Ovary (tissue), 9 donors: ENCODE results near the gene INTS11. TPM values are rescaled to one million over a fixed set of nuclear protein-coding genes. Genes with fewer than 3 reads are reported as not detected.

Experiments
- DNase-seq, 5 donors: peaks; one replicate each; pipeline ENCODE4 v3.0.0-alpha.2; 2019 to 2020
- H3K27ac ChIP-seq, 2 donors: fragments of 200-600 bp; one replicate each; pipeline versions ENCODE4 v1.5.1 to v1.8.0; 2019 to 2022
- H3K27me3 ChIP-seq: fragments of 200-600 bp; one replicate; pipeline ENCODE4 v1.8.0; 2022
- H3K36me3 ChIP-seq: fragments of 200-600 bp; sonication (generic); one replicate; pipeline ENCODE4 v1.5.1; 2019
- H3K4me1 ChIP-seq: one replicate; pipeline ENCODE4 v1.8.1; 2013; ENCODE audit warnings: mild to moderate bottlenecking, moderate library complexity; ENCODE audit not compliant: insufficient read depth
- H3K4me3 ChIP-seq: fragments of 200-600 bp; sonication (generic); one replicate; pipeline ENCODE4 v1.5.1; 2017
- H3K9me3 ChIP-seq, 2 donors: fragments of 200-600 bp in 1 of 2; sonication (generic) in 1 of 2; one replicate each; pipeline versions ENCODE4 v1.5.1 to v1.8.1; 2013 to 2019; ENCODE audit warnings: mild to moderate bottlenecking in 1 of 2, moderate library complexity in 1 of 2
- EP300 ChIP-seq: sonication (generic); formaldehyde crosslinking; IDR thresholded peaks from one replicate; pipeline ENCODE4 v1.6.1; 2017; ENCODE audit warnings: antibody characterized with exemption
- POLR2A ChIP-seq: fragments of 450-650 bp; IDR thresholded peaks from one replicate; pipeline ENCODE4 v1.6.1; 2017; ENCODE audit warnings: antibody characterized with exemption, mild to moderate bottlenecking, moderate library complexity
- WGBS, 3 donors: extraction: QIAGEN DNeasy Blood & Tissue Kit in 1 of 3; methylation state at CpG; one replicate each; pipeline versions ENCODE4 v1.1.5 to v1.1.7; 2013 to 2017; 5-methylcytosine and 5-hydroxymethylcytosine counted together
- intact Hi-C, 4 donors: fragments of 100-400 bp; cut with DNase I; formaldehyde crosslinking; loops; one replicate each; pipeline versions ENCODE4 v1.11.0 to v1.15.1; 2022 to 2023
- polyA plus RNA-seq, 2 donors: library from polyadenylated mRNA; stranded (reverse); fragments of 200-250 nt in 1 of 2; fragments of 350-450 nt in 1 of 2; fragmentation: Illumina TruSeq in 1 of 2; extraction: RNeasy Lipid Tissue Mini Kit (QIAGEN cat#74804) in 1 of 2; gene quantifications; one replicate each; pipeline ENCODE4 v1.2.3, GENCODE V29; 2013 to 2014
- total RNA-seq, 7 donors: library from RNA; depleted of rRNA in 2 of 7; stranded (reverse); fragments of >200 nt in 2 of 7; fragmentation: NEBNext Ultra II Directional in 3 of 7; extraction: Animal tissue kit (Norgen Biotek cat#: 25700) in 3 of 7; gene quantifications; one replicate each; pipeline versions ENCODE4 v1.1.0 to v1.2.4, GENCODE V29; 2016 to 2023
- TF ChIP-seq, protein P1 (sequence below), 3 donors: fragments of 450-650 bp in 2 of 3; fragments of 200-600 bp in 1 of 3; IDR thresholded peaks; one replicate each; pipeline versions ENCODE4 v1.5.1 to v1.8.0; 2016 to 2022; ENCODE audit warnings: antibody characterized with exemption in 3 of 3, mild to moderate bottlenecking in 1 of 3
- donor health status: DM: no; HTN: no; CAD: no; lungs with moderate emphysema.
- donor health status: DM: no; HTN: no; CAD: no.
- donor health status: Bipolar disorder and iron deficiency.
- donor health status: DM: yes; HTN: yes; CAD: no.
- donor health status: DM: no; HTN: no; CAD: no.
- donor health status: DM: yes; HTN: yes; CAD: no.

INTS11 gene
- total and polyA plus RNA-seq, 9 donors, result 72.6 to 135 (median 109) TPM

DNA sequence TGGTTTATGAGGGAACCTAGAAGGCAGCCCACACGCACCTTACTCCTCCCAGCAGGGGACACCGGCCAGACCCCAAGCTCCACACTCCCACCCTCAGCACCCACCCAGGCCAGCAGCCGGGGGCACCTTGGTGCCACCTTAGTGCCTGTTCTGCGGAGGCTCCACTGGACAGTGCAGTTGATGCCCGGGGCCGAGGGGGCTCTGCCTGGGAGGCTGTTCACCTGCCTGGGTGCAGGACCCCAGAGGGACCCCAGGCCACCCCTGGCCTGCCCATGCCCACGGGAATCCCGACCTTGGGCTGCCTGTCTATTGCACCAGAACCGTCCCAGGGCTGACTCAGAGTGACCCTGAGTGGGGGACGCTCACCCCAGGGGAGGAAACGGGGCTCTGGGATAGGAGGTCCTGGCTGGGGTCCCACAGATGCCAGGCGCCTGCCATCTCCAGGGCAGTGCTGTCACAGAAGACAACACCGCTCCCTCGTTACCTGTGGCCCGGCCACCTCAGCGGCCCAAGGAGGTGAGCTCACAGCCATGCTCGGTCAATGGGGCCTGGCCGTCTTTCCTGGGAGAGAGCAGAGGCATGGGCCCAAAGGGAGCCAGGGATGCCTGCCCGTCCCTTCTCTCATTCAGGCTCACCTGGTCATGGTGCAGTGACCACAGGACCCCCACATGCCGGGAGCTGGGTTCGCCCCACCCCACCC, 43.5 kb downstream of the INTS11 start:
- intact Hi-C loops, result no loop called here
- Histone ChIP-seq H3K27ac (no peak overlapping the region), H3K4me3 (no peak overlapping the region), H3K9me3 (no peaks in the 10 kb centered on the region), H3K27me3 (no peaks in the 10 kb centered on the region), H3K36me3 (no peaks in the 10 kb centered on the region), H3K4me1 (no peaks in the 10 kb centered on the region)
- DNase-seq, result no peak
- WGBS, 3 donors, result 80 to 89% (median 82%) methylated on average over 18 to 21 of the region's 21 CpGs
- TF ChIP-seq, protein P1, sequence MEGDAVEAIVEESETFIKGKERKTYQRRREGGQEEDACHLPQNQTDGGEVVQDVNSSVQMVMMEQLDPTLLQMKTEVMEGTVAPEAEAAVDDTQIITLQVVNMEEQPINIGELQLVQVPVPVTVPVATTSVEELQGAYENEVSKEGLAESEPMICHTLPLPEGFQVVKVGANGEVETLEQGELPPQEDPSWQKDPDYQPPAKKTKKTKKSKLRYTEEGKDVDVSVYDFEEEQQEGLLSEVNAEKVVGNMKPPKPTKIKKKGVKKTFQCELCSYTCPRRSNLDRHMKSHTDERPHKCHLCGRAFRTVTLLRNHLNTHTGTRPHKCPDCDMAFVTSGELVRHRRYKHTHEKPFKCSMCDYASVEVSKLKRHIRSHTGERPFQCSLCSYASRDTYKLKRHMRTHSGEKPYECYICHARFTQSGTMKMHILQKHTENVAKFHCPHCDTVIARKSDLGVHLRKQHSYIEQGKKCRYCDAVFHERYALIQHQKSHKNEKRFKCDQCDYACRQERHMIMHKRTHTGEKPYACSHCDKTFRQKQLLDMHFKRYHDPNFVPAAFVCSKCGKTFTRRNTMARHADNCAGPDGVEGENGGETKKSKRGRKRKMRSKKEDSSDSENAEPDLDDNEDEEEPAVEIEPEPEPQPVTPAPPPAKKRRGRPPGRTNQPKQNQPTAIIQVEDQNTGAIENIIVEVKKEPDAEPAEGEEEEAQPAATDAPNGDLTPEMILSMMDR (IDR thresholded peaks at IDR 0.05), result no peak
- TF ChIP-seq EP300, result no peak
- no peak for TF ChIP-seq POLR2A

DNA sequence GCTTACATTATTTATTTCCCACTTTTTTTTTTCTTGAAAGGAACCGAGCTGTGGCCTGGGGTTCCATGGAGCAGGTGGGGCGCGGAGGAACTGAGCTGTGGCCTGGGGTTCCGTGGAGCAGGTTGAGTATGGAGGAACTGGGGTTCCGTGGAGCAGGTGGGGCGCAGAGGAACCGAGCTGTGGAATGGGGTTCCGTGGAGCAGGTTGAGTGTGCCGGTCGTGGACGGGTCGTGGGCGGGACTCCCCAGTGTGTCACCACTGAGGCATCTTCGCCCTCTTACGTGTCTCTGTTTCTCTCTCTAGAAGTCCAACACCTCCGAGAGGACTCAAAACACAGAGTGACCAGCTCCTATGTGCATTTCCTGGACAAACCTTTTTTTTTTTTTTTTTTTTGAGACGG, 45.4 kb downstream of the INTS11 start:
- H3K9me3 ChIP-seq, result no peaks in the 10 kb centered on the region
- H3K4me3 ChIP-seq, result no peak overlapping the region
- 91 to 93% (median 92%) methylated on average over 16 to 17 of the region's 17 CpGs for WGBS, 3 donors
- DNase-seq, result no peak
- H3K27me3 ChIP-seq, result no peaks in the 10 kb centered on the region
- peaks cover 7% of the 10 kb centered on the region for H3K4me1 ChIP-seq
- intact Hi-C loops, result no loop called here
- H3K27ac ChIP-seq, result no peak overlapping the region
- TF ChIP-seq EP300 (no peak), POLR2A (no peak)
- TF ChIP-seq, protein P1 (IDR thresholded peaks at IDR 0.05), result no peak
- H3K36me3 ChIP-seq, result no peaks in the 10 kb centered on the region

GRCh38 chr1:1278620-1279019, 45.8 kb downstream of the INTS11 start:
- Histone ChIP-seq H3K9me3 (no peaks in the 10 kb centered on the region), H3K4me3 (no peak overlapping the region), H3K36me3 (no peaks in the 10 kb centered on the region), H3K27me3 (no peaks in the 10 kb centered on the region), H3K4me1 (peaks cover 7% of the 10 kb centered on the region), H3K27ac (no peak overlapping the region)
- no peak for DNase-seq
- TF ChIP-seq POLR2A (no peak), EP300 (no peak)
- TF ChIP-seq, protein P1 (IDR thresholded peaks at IDR 0.05), result no peak
- 94 to 95% (median 94%) methylated on average over 13 of the region's 13 CpGs for WGBS, 3 donors
- intact Hi-C loops, result no loop called here

DNA sequence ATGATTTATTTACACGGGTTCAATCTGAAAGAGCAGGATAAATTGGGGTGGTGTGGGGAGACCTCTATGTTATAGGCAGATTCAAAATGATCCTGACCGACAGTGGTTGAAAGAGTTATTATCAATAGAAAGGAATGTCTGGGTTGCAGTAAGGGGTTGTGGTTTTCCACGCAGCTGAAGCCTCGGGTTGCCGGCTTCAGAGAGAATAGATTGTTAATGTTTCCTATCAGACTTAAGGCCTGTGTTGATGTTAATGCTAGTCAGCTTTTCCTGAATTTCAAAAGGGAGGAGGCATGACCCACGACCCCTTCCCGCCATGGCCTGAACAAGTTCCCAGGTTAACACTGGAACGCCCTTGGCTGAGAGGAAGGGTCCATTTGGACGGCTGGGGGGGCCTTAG, 48.6 kb downstream of the INTS11 start:
- intact Hi-C loops, result no loop called here
- H3K9me3 ChIP-seq, result no peaks in the 10 kb centered on the region
- no peak for DNase-seq
- no peak overlapping the region for H3K27ac ChIP-seq
- H3K4me1 ChIP-seq, result peaks cover 24% of the 10 kb centered on the region
- no peaks in the 10 kb centered on the region for H3K27me3 ChIP-seq
- H3K36me3 ChIP-seq, result no peaks in the 10 kb centered on the region
- WGBS, 3 donors, result 45 to 67% (median 56%) methylated on average over 9 of the region's 9 CpGs
- no peak overlapping the region for H3K4me3 ChIP-seq
- TF ChIP-seq POLR2A, result no peak

GRCh38 chr1:1274931-1275431, 49.5 kb downstream of the INTS11 start:
- Histone ChIP-seq H3K27me3 (no peaks in the 10 kb centered on the region), H3K27ac (no peak overlapping the region), H3K4me3 (no peak overlapping the region), H3K4me1 (peaks cover 28% of the 10 kb centered on the region), H3K9me3 (no peaks in the 10 kb centered on the region), H3K36me3 (no peaks in the 10 kb centered on the region)
- intact Hi-C loops, result no loop called here
- TF ChIP-seq EP300, result no peak
- TF ChIP-seq, protein P1 (IDR thresholded peaks at IDR 0.05), result no peak
- TF ChIP-seq POLR2A, result no peak
- WGBS, 3 donors, result 81 to 84% (median 82%) methylated on average over 11 to 15 of the region's 15 CpGs
- peak in 2 of 5 donors; percentile 41 to 48 for DNase-seq
